GM18519 (cell line): ENCODE data around the gene C4B.
"Not testable (repeated sequence)": the region's sequence is repeated elsewhere in the genome, so short reads cannot be mapped to it uniquely, and the experiment has no call there.

Source experiments
- ATAC-seq: cut with Tn5 transposase; IDR thresholded peaks from one replicate; pipeline ENCODE4 v1.9.1; 2021; ENCODE audit warnings: mild to moderate bottlenecking, moderate library complexity; ENCODE audit not compliant: unreplicated experiment, low FRiP score

C4B gene

DNA sequence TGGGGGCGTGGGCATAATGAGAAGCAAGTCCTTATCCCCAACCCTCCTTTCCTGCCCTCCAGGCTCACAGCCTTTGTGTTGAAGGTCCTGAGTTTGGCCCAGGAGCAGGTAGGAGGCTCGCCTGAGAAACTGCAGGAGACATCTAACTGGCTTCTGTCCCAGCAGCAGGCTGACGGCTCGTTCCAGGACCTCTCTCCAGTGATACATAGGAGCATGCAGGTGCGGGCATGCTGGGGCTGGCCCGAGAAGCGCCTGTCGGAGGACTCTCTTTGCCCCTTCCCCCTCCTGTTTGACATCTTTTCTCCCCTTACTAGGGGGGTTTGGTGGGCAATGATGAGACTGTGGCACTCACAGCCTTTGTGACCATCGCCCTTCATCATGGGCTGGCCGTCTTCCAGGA lies 14.0 kb downstream of the C4B start:
- not testable (repeated sequence) for ATAC-seq

GRCh38 chr6:32029553-32029952 lies 15.0 kb downstream of the C4B start:
- ATAC-seq: not testable (repeated sequence)

DNA sequence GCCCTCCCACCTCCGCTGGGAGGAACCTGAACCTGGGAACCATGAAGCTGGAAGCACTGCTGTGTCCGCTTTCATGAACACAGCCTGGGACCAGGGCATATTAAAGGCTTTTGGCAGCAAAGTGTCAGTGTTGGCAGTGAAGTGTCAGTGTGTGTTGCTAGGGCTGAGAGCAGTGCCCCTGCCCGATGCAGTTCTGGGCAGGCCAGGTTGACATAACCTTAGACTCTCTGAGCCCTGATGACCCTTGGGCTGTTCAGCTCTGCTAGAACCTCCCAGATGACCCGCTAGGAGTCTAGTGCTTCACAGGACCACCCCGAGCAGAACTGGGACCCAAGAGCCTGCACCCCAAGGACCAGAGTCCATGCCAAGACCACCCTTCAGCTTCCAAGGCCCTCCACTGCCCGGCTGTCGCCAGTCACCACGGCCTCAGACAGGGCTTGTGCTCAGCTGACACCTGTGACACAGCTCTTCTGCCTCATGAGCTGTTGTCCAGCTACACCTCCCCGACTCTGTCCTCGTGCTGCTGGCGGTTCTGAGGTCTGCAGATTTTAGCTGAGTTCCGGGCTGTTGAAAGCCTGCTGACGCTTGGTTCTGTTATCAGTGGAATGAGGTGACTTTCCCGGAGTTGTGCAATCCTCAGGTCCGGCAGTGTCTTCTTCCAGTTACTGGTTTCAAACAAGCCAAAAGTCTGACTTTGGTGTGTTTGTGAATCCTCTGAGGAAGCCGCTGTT lies 20.9 kb downstream of the C4B start:
- ATAC-seq: not testable (repeated sequence)

GRCh38 chr6:32037136-32037535 lies 22.5 kb downstream of the C4B start:
- not testable (repeated sequence) for ATAC-seq

GRCh38 chr6:32037598-32038524 lies 23.3 kb downstream of the C4B start, which contains the start of gene CYP21A2:
CYP21A2 (plus strand) TSS chr6:32038415; CDS start chr6:32038423, 8 bp downstream.
- ATAC-seq: not testable (repeated sequence)

- ATAC-seq: not testable (repeated sequence)
These were observed 24.3 kb downstream of the C4B start for GRCh38 chr6:32038878-32039277.

DNA sequence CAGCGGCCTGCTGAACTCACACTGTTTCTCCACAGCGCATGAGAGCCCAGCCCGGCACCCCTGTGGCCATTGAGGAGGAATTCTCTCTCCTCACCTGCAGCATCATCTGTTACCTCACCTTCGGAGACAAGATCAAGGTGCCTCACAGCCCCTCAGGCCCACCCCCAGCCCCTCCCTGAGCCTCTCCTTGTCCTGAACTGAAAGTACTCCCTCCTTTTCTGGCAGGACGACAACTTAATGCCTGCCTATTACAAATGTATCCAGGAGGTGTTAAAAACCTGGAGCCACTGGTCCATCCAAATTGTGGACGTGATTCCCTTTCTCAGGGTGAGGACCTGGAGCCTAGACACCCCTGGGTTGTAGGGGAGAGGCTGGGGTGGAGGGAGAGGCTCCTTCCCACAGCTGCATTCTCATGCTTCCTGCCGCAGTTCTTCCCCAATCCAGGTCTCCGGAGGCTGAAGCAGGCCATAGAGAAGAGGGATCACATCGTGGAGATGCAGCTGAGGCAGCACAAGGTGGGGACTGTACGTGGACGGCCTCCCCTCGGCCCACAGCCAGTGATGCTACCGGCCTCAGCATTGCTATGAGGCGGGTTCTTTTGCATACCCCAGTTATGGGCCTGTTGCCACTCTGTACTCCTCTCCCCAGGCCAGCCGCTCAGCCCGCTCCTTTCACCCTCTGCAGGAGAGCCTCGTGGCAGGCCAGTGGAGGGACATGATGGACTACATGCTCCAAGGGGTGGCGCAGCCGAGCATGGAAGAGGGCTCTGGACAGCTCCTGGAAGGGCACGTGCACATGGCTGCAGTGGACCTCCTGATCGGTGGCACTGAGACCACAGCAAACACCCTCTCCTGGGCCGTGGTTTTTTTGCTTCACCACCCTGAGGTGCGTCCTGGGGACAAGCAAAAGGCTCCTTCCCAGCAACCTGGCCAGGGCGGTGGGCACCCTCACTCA lies 25.0 kb downstream of the C4B start:
- ATAC-seq: not testable (repeated sequence)

DNA sequence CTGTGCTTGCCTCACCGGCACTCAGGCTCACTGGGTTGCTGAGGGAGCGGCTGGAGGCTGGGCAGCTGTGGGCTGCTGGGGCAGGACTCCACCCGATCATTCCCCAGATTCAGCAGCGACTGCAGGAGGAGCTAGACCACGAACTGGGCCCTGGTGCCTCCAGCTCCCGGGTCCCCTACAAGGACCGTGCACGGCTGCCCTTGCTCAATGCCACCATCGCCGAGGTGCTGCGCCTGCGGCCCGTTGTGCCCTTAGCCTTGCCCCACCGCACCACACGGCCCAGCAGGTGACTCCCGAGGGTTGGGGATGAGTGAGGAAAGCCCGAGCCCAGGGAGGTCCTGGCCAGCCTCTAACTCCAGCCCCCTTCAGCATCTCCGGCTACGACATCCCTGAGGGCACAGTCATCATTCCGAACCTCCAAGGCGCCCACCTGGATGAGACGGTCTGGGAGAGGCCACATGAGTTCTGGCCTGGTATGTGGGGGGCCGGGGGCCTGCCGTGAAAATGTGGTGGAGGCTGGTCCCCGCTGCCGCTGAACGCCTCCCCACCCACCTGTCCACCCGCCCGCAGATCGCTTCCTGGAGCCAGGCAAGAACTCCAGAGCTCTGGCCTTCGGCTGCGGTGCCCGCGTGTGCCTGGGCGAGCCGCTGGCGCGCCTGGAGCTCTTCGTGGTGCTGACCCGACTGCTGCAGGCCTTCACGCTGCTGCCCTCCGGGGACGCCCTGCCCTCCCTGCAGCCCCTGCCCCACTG lies 25.9 kb downstream of the C4B start:
- not testable (repeated sequence) for ATAC-seq

DNA sequence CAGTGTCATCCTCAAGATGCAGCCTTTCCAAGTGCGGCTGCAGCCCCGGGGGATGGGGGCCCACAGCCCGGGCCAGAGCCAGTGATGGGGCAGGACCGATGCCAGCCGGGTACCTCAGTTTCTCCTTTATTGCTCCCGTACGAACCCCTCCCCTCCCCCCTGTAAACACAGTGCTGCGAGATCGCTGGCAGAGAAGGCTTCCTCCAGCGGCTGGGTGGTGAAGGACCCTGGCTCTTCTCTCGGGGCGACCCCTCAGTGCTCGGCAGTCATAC lies 26.4 kb downstream of the C4B start:
- not testable (repeated sequence) for ATAC-seq

DNA sequence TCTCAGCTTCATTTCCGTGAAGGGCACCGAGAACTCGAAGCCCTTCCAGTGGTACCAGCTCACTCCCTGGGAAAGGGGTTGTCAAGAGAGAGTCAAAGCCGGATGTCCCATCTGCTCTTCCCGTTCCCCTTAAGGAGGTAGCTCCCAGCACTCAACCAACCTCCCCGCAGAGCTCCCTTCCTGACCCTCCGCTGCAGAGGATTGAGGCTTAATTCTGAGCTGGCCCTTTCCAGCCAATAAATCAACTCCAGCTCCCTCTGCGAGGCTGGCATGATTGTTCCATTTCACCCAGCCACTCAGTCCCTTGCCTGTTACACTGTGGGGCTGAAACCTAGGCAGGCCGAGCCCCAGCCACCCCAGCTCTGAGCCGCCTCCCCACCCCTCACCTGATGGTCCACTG lies 26.8 kb downstream of the C4B start:
- ATAC-seq: not testable (repeated sequence)

- ATAC-seq: not testable (repeated sequence)
These were observed 27.7 kb downstream of the C4B start for GRCh38 chr6:32042276-32042675.

DNA sequence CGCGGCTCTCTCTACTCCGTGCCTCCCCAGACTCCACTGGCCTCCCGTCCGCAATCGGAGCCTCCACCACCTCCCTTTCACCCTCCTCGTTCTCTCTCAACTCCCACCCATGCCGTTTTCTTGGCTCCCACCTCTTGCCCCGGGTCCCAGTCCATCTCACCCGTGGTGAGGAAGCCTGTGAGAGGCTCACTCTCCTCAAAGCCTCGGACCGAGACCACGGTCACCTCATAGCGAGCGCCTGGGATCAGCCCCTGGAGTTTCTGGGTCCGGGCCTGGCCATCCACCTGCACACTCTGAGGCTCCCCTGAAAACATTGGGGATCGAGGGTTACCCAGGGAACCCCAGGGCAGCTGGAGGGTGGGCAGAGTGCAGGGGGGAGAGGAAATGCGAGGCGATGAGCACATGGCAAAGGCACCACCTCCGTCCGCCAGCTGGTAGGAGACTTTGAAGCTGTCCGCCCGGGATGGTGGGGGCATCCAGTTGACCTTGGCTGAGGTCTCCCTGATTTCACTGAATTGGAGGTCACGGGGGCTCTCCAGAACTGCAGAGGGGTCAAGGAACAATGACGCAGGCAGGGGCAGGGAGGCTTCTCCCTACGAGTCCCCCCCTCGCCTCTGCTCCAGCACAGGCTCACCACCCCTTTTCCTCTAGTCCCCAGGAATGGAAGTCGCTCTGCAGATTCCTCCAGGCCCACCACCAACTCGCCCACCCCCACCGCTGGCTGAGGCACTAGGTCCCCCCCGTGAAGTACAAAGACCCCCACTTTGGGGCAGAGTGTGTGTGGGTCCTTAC lies 29.2 kb downstream of the C4B start:
- ATAC-seq: not testable (repeated sequence)

GRCh38 chr6:32044916-32045315 lies 30.3 kb downstream of the C4B start:
- not testable (repeated sequence) for ATAC-seq

DNA sequence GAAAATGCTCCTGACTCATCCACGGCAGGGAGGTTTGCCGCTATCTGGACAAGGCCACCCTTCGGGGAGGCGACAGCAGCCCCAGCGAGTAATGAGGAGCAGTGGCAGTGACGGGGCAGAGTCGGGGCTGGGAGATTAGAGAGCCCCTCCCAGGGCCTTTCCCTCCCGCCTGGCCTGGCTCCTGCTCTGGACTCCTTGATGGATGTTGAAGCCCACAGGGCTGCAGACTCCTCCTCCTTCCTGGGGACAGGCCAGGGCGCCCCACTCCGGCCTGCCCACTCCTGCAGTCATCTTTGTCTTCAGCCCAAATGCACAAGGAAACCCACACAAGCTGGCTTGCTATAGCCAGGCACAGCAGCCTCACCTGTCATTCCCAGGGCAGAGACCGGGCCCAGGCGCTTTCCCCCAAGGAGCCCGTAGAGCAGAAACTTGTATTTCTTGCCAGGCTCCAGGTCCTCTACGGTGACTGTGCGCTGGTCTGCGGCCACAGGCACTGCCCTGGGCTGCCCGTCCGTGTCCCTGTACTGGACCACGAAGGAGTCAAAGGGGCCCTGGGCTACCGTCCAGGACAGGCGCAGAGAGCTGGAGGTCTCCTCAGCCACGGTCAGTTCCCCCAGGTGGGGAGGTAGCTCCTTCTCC lies 31.3 kb downstream of the C4B start:
- no peak for ATAC-seq

DNA sequence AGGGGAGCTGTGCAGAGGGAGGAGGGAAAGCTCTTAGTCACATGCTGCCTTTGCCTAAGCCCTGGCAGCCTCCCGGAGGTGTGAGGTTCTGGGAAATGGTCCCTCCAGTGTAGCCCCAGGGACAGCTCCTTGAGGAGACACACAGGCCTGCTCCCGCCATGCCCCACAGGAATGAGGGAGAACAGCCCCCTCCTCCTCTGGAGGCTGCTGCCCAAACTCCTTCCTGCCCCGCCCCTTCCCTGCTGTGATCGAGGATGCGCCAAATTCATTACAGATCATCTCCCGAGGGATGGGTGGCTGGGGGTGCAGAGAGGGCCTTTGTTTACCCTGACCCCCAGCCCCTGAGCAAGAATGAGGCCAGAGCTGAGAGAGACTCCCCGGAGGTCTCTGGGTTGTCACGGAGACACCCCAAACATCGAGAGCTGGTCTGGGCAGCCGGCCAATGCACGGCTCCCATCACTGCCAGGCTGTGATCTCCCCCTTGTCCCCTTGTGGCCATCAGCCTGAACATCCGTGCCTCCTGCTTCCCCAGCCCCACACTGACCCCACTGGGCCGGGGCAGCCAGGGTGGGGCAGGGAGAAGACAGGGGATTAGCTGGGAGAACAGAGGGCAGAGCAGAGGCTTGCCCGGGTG lies 32.0 kb downstream of the C4B start:
- ATAC-seq: no peak

- ATAC-seq: no peak
These were observed 32.5 kb downstream of the C4B start for GRCh38 chr6:32047084-32047478.

GRCh38 chr6:32047539-32047854 lies 32.9 kb downstream of the C4B start:
- no peak for ATAC-seq
